GM19468 (cell line): Measurements from ENCODE around the gene PXYLP1.
"Not testable (repeated sequence)": the region's sequence is repeated elsewhere in the genome, so short reads cannot be mapped to it uniquely, and the experiment has no call there.

ENCODE experiments used
- ATAC-seq: cut with Tn5 transposase; IDR thresholded peaks from one replicate; pipeline ENCODE4 v1.9.1; 2021; ENCODE audit warnings: mild to moderate bottlenecking, moderate library complexity, moderate number of reproducible peaks; ENCODE audit not compliant: unreplicated experiment; ENCODE audit errors: extremely low read depth

Gene PXYLP1

DNA sequence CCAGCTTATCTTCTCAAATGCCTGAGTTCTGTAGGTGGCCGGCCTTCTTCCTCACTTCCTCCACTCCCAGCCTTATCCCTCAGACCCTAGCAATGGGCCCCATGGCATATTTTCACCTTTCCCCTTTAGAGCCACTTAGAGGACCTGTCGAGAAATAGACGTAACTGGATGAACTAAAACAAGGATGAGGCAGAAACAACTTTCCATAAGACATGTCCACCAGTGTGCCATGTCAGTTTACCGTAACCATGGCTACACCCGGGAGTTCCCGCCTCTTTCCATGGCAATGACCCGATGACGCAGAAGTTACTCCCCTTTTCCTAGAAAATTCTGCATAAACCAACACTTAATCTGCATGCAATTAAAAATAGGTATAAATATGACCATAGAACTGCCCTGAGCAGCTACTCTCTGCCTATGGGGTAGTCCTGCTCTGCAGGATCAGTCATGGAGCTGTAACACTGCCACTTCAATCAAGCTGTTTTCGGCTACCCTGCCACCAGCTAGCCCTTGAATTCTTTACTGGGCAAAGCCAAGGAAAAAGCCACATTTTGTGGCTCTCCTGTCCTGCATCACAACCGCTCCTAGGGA is 81.6 kb downstream of the PXYLP1 start:
- no peak for ATAC-seq

DNA sequence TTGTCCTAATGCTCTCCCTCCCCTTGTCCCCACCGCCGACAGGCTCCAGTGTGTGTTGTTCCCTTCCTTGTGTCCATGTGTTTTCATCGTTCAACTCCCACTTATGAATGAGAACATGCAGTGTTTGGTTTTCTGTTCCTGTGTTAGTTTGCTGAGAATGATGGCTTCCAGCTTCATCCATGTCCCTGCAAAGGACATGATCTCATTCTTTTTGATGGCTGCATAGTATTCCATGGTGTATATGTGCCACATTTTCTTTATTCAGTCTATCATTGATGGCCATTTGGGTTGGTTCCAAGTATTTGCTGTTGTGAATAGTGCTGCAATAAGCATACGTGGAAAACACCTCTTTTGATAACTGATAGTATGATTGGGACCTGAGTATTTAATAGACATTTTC is 82.8 kb downstream of the PXYLP1 start:
- not testable (repeated sequence) for ATAC-seq

DNA sequence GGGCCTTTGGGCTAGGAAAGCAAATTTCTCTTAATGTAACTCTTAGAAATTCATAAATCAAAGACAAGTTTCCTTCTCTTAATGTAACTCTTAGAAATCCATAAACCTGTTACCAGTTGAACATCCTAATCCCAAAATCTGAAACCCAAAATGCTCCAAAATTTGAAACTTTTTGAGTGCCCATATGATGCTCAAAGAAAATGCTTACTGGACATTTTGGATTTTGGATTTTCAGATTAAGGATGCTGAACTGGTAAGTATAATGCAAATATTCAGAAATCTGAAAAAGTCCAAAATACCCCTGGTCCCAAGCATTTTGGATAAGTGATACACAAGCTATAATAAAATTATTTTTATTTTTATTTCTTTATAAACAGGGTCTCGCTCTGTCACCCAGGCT is 85.2 kb downstream of the PXYLP1 start:
- no peak for ATAC-seq

DNA sequence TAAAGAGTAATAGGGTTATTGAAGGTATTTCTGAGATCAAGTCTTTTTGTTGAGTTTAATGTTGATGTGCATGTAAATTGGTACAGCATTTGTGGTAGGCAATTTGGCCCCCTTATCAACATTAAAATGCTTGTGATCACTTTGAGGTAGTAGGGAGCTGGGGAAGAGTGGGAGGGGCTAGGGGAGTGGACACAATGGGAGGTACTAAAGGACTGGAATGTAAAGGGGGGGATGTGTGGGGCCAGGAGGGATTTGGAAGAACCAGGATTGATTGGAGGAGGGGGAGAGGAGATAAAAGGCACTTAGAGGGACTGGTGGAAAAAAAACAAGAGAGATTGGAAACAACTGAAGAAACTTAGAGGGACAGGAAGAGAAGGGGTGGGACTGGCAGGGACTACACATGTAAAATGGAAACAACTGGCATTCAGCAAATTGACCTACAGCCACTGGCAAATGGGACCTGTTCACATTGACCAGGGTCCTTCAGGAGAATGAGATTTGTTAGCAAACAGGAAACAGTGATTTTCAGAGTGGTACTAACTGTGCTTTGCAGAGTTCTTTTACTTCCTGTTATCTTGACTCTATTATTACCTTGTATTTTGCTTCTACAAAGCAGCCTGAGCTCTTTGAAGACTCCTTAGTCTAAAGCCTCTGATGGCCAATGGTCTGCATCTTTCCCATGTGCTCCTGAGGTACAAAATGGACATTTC is 88.9 kb downstream of the PXYLP1 start:
- ATAC-seq = no peak

DNA sequence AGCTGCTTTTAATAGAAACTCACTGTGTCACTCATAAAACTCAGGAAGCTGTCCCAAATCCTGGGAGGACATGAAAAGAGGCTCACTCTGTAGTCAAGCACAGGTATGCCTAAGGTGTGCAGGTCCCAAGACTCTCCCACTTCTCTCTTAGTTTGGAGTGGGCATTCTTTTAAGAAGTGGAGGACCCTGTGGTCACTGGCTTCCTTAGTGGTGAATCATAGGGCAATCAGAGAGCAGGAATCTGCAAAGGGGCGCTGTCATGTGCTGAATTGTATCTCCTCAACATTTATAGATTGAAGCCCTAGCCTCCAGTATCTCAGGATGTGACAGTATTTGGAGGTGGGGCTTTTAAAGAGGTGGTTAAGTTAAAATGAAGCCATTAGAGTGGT is 89.5 kb downstream of the PXYLP1 start:
- no peak for ATAC-seq

DNA sequence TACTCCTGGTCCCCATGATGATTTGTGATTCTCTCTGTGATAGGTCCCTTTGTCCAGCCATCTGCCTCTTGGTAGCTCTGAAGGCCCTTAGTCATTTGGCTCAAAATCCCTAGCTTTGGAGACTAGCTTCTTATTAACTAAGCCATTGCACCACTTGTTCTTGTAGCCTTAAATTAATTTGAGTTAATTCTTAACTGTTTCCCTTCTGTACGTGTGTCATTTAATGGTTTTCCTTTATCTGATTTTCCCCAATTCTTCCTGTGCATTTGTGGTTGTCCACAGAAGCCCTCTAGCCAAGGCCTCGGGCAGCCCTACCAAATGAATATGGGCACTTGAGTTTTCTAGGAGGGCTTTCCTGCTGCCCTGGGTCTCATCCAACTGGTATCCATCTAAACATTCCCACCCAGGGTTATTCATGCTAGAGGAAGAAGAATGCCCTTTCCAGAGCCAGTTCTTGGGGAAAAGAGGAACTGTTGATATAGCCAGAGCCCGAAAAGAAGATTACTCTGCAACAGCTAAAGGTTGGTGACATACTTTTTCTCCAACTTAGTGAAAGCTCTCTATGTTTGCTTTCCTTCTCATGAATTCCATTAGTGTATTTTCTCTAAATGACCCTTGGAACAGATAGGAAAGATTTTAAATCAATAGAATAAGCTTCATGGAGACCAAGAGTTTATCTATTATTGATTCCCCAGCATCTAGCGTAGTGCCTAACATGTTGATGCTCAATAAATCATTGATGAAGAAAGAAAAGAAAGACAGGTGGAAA is 92.5 kb downstream of the PXYLP1 start:
- no peak for ATAC-seq

DNA sequence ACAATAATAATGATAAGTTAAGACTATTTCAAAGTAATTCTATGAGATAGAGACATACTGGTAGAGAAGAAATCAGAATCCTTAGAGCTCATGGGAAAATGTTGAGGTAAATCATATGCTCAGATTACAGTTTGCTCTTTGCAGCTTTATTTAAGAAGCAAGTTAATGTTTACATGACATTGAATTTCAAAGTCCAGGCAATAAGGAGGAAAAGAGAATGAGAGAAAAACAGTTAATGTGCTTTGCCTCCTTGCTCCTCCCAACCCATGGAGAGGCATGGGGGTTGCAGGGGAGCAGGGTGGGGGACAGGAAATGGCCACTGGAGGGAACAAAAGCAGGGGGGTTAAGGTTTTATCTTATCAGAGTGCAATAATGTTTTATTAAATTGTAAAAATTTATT is 94.5 kb downstream of the PXYLP1 start:
- ATAC-seq = no peak

DNA sequence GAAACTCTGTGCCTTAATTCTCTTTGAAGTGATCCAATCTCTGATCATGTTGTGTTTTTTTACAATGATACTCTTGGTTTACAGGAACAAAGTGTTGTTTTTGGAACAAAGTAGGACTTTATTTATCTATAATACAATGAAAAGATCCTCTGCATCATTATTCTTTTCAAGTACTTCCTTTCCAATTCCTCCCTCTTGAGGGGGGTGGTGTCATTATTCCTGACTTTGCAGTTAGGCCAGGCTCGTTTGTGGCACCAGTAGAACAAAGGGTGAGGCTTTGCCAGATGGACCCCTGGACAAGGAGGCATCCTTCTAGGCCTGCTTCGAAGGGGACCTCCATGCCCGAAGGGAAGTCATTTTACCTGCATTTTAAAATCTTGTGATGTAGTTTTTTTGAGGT is 95.0 kb downstream of the PXYLP1 start:
- ATAC-seq = no peak

DNA sequence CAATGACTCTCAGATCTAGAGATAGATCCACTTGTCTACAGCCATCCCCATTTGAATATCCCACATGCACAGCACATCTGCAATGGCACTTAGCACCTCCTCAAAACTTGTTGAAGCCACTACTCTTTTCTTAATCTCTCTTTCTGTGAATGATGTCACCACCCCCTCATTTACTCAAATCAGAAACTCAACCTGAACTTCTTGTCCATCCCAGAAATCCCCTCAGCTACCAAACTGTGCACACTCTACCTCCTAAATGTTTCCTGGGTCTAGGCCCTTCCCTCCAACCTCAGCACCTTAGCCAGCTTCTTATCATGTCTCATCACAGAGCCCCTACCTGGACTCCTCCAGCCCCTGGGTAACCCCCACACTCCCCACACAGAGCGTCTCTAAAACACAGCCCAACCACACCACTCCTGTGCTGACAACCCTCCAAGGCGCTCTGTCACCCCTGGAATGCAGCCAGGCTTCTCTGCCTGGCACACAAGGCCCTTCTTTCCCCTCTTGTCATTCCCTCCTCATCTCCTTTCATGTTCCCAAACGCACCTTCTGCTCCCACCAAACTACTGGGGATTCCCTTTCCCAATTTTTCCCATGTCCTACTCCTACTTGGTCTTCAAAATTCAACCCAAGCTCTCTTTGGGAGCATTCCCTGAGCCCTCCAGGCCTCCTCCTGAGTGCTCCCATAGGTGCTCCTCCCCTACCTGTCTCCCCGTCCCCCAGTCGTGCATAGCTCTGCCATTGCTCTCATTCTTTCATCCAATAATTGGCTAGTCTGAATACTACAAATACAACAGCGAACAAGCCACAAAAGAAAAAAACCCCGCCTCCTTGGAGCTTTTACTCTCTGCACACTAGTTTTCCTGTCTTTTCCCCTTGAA is 96.9 kb downstream of the PXYLP1 start:
- peak; percentile 26 for ATAC-seq

DNA sequence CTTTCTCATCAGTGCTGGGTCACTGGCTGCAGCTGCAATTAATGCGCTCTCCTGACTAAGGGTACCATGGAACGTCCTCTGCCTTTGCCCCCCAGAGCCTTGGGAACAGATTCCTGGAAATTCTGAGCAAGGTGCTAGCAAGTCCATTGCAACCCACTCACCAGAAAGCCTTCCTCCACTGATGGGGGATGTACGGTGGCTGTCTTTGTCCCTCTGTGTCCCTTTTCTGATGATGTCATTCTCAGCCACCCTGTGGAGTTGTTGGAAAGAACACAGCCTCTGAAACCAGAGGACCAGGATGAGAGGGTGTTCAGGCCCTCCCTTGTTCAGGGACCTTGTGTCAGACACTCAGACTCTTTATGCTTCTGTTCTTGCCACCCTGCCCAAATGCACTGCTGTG is 98.6 kb downstream of the PXYLP1 start:
- no peak for ATAC-seq

DNA sequence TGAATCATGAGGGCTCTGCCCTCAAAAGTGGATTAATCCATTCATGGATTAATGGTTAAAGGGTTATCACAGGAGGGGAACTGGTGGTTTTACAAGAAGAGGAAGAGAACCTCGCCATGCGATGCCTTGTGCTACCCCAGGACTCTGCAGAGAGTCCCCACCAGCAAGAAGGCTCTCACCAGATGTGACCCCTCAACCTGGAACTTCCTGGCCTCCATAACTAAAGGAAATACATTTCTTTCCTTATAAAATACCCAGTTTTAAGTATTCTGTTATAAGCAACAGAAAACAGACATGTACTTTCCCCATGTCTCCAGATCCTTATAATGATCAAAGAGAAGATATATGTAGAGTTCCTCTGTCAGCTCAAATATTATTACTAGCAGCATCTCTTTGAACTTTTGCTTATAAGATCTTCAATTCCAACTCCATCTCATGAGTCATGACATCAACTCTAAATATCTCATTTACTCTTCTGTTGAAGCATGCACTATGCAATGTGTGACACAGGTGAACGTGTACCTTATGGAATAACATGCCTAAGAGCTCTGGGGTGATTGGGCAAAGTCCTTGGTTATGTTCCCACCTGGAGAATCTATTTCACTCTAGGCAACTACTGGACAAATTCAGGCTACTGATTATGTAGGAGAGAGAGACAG is 99.2 kb downstream of the PXYLP1 start:
- no peak for ATAC-seq

DNA sequence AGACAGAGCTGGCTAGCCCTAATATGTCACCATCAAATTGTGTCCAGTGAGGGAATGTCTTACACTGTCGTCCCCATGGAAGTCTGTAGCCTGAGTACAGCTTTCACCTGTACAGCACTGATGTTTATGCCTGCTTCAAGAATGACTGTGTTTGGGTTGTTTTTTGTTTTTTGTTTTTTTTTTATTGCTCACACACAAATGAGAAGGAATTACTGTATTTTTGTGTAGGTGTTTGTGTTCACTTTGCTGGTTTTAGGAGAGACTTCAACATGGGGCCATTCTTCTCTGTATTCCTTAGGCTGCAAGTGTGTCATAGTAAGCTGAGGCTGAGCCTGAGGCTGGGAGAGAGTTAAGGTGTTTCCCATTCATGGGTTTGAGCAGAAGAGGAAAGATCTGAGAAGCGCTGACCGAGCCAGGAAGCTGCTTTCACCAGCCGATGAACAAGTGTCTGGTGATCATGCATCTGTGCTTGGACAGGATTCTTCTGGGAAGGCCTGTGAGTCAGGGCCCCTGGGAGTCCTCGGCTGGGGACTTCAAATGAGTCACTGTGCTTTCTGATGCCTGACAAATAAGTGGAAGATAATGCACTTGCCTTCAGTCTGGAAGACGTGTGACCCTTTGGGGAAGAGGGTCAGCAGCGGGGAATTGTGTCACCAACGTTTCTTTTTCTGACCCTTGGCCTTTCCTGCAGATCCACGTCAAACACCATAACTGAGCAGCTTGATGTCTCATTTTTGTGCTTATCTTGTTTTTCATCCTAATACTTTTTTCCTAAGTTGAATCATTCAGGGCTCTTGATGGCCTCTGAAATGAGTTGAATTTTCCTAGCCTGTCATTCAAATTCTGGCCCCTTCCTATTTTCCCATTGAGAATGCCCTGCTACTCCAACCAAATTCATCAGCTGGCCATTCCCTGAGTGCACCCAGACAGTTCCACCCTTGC is 100.0 kb downstream of the PXYLP1 start:
- no peak for ATAC-seq

DNA sequence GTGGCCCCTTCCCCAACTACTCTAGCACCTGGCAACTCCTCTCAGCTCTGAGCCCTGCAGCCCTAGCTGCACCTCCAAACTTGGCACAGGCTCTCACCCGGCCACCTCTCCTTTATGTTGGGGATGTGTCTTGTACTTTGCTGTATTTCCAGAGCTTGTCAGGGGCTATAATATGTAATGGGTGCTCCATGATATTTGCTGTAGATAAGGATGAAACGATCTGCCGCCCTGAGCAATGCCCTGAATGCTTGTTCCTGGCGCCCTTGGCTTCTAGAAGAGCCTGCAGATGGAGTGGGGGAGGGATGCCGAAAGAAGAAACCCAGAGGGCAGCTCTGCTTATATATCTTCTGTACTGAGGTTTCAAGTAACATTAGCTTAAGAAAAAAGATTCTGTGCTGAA is 100.8 kb downstream of the PXYLP1 start:
- no peak for ATAC-seq

DNA sequence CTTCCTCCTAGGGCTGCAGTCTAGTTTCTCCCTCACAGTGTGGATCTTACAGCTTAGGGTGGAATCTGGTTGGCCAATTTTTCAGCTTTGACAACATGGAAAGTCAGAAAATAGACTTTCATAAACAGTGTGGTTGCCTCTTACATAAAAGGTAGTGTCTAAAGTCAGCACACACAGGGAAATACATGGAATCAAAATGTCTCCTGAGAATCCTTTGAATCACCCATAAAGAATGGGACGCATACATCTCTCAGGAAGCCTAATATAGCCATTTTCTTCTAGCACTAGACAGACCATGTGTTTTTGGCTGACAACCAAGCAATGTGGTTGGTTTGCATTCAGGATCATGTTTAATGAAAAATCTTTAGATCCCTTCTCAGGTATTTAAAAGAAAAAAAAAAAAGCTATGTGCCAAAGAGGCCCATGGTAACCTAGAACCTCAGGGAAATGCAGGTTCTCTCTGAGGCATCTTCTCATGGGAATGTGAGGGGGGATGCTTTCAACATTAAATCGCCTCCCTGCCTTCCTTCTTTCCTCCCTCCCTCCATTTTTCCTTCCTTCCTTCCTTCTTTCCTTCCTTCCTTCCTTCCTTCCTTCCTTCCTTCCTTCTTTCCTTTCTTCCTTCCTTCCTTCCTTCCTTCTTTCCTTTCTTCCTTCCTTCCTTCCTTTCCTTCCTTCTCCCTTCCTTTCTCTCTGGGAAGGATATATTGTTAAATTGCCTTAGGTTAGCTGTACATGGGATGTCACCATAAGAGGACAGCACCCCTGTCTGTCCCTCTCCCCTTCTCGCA is 102.4 kb downstream of the PXYLP1 start:
- ATAC-seq = no peak

DNA sequence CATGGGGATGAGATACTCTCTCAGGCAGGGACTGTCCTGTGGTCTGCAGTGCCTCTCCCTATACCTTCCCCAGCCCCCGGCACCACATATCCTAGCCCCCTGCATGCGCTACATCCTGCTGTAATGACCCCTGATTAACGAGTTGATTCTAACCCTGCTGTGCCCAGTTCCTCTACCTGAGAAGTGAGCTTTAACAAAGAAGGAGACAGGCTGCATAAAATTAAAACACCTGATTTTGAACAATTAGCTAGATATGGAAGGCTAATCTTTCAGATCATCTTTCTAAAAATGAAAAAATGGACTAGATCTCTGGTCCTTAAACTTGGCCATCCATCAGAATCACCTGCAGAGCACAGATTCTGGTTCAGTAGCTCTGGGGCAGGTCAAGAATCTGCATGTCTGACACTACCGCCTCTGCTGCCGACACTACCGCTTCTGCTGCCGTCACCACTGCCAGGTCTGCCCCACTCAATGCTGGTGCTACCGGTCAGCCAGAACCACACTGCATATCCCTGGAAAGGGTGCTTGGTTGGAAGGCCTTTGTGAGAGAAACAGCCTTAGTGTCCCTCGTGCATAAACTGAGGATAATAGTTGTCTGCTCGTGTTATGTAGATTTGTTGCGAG is 103.1 kb downstream of the PXYLP1 start:
- no peak for ATAC-seq

DNA sequence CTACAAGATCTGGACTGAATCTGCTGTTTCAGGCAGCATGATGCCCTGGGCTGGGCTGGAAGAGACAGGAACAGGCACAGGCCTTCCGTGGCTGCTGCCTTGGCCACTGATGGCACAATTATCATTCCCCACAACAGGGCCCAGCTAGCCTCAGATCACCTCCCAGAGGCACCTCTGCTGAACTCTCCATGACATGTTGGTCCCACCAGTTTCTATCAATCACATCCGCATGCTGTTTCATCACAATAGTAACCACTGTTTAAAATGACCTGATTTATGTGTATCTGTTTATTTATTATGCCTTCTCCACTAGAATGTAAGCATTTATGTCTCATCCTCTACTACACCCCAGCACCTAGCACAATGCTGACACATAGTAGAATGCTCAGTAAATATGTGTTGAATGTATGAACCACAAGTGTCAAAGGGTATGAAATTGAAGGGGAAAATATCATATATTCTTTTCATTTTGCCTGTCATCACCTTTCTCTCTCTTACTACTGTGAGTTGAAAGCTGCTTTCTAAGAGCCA is 104.0 kb downstream of the PXYLP1 start:
- no peak for ATAC-seq

DNA sequence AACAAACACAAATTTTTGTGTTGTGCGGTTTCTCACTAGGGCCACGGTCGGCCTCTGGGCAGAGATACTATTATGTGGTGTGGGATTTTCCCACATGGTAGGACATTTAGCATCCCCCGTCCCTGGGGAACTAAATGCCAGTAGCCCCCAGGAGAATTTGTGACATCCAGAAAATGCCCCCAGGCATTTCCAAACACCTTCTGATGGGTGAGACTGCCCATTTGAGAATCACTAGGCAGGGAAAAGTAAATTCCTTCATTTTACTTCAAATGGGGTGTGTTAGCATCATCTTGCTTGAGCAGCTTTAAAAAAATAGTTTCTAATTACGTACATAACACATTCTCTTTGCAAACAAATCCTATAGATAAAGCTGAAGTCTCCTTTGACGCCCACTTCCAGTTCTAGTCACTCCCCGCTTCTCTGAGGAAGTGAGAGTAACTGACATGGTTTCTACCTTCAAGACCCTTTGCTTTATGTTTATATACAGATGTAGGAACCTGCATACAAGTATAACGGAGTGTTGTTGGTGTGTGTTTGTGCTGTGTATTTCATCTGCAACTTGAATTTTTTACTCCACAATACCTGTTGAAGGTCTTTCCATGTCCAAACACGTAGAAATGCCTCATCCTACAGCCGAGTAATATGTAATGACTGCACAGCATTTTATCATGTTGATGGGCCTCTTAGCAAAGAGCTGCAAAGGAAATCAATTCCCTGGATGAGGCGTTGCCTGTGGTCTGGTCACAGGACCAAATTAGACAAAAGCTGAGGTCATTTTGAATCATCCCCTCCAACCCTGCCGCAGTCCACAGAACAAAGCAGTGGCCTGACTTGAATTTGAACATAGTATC is 105.3 kb downstream of the PXYLP1 start:
- peak; percentile 89 for ATAC-seq
